Dermis microvascular lymphatic vessel endothelial cell (primary cell): ENCODE measurements around the gene TRPV3. TPM values are rescaled to one million over a fixed set of nuclear protein-coding genes. Genes with fewer than 3 reads are reported as not detected.
A peak's percentile ranks its signal among the peaks of the same experiment; 100 is the strongest.
"Not testable (repeated sequence)": the region's sequence is repeated elsewhere in the genome, so short reads cannot be mapped to it uniquely, and the experiment has no call there.

ENCODE experiments used
- DNase-seq, 2 donors: peaks; one replicate each; pipeline versions ENCODE4 v3.0.0 to v3.0.0-alpha.2; 2010; ENCODE audit warnings: low read depth in 2 of 2
- total RNA-seq: library from RNA; depleted of rRNA; stranded (reverse); fragments of >200 nt; gene quantifications from 2 replicates; pipeline ENCODE4 v1.2.1, GENCODE V29; 2014

The TRPV3 gene
- total RNA-seq, 1 donor from 2014 or later = 0.13 TPM

DNA sequence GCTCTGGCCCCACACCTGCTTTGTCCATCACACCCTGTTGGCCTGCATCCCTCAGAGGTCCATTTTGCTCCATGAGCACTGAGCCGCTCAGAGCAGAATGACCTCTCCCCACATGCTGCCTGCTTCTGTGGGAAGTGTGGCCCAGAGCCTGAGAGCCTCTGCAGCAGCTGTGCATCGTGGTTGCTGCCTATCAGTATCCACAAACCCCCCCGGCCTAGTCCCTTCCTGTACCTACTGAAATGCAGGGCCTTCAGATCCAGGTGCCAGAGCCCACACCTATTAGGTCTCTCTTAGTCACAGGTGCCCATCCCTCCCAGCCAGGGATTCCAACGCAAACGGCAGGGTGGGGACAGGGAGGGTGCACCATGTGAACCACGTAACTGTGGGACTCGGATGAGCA is 16.6 kb upstream of the TRPV3 start:
- DNase-seq = no peak

DNA sequence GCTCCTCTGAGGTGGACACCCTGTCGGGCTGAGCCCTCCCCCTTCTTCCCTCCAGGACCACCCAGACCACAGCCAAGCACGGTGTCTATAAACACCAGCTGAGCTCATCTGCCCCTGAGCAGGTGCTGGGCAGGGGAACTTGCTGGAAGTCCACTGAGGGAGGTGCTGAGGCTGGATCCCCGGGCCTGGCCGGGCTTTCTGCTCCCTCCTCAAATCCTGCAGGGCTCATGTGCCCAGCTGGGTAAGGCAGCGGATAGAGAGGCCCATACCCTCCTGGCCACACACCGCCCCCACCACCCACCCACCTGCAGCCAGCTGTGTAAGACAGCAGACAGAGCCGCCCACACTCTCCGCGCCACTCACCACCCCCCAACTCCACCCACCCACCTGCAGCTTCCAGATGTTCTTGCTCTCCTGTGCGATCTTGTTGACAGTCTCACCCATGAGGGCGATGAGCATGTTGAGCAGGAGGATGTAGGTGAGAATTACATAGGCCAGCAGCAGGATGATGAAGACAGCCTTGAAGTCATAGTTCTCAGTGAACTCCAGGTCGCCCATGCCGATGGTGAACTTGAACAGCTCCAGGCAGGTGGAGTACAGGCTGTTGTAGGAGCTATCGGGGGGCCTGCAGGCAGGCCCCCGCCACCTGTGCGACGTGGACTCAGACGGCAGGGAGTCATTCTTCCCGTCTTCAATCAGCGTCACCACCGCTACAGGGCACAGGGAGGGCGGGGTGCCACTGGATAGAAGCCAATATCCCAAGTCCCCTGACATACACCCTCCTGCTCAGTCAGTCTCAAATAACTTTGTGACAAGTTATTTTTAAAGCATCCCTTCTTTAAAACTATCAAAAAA is 15.9 kb upstream of the TRPV3 start:
- no peak for DNase-seq

DNA sequence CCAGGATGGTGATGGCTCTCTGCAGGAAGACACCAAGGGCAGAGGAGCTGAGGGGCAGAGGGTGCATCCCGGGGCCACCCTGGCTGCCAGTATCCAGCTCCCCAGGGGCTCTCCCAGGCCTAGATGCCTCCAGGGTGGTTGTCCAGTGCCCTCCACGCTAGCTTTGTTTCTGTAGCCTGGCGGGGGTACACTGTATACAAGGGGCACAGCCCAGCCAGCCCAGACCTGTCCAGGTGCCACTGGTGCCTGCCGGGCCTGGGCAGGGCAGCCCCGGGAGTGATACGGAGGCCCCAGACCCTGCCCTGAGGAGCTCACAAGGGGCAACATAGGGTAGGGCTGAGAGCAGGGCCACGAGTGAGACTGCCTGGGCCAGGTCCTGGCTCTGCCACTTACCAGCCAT is 14.6 kb upstream of the TRPV3 start:
- no peak for DNase-seq

DNA sequence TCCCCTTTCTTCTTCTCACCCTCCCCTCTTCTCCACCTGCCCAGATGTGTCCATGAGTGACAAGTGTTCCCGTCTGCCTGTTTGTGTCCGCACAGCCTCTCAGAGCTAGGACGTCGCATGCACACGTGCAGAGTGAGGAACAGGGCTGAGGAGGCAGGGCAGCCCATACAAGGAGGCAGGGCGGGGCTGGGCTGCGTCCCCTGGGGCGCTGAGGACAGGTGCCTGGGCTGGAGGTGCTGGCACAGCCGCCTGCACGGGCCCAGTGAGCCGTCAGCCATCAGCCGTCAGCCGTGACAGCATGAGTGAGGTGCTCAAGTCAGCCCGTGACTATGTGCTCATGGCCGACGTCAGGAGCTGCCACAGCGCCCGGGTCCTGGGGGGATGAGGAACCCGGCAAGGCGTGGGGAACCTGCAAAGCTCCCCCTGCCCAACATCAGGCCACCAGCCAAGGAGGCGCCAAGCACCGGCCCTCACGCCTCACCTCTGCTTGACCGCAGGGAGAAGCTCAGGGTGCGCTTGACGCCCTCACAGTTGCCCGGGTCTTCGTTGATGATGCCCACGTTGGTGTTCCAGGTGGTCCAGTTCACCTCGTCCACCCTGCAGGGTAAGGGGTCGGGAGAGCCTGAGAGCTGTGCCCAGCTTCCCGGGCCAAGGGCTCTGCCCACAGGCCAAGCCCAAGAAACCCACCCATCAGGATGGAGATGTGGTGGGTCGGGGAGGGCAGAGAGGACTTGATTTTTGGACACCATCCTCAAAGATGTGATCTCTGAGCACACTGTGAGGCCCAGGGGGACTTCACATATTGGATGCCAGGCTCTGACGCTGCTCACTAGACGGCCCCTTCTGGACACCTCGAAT is 13.7 kb upstream of the TRPV3 start:
- no peak for DNase-seq

DNA sequence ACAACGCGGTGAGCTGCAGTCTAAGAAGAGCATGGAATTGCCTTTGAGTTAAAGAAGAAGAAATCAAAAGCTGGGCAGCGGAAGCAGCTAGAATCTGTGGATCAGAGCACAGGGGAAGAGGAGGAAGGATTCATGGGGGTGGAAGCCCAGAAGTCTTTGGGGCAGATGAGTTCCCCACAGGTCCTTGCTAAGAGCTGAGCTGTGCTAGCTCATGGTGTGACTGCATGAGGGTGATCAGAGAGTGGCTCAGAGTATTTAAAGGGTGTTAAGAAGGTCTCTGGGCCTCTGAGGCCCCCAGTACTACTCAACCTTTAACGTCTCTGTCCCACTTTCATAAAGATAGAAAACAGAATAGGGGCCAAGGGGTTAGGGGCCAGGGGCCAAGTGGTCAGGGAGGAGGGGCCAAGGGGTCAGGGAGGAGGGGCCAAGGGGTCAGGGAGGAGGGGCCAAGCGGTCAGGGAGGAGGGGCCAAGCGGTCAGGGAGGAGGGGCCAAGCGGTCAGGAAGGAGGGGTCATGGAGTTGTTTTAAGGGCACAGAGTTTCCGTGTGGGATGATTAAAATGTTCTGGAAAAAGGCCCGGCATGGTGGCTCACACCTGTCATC is 12.0 kb upstream of the TRPV3 start:
- no peak for DNase-seq

DNA sequence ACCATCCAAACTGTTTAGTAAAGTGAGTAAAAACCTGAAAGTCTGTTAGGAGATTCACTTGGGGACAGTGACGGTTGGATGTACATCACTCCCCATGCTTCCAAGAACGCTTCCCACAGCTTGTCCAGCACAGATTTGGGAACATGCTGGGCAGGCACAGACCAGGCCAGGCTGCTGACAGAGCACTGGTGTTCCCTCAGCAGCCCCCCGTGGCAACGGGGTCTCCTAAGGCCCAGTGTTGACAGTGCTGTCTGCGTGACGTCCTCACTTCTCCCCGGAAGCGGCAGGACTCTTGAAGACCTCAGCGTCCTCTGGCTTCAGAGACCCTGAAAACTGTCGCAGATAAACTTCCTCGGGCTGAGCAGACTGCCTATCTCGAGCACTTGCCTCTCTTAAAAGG is 8.9 kb upstream of the TRPV3 start:
- no peak for DNase-seq

DNA sequence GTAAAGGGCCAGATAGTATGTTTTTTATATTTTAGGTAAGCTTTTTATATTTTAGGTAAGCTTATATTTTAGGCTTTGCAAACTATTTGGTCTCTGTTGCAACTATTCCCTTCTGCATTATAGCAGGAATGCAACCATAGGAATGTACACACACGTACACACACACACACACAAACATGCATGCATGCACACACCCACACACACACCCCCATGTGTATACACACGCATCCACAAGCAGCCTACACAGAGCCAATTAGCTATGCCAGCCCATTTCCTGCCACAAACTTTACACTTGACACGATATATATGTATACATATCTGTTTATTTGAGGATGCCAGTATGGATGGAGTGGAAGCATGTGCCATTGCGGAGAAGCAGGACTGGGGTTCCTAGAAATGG is 7.5 kb upstream of the TRPV3 start:
- no peak for DNase-seq

DNA sequence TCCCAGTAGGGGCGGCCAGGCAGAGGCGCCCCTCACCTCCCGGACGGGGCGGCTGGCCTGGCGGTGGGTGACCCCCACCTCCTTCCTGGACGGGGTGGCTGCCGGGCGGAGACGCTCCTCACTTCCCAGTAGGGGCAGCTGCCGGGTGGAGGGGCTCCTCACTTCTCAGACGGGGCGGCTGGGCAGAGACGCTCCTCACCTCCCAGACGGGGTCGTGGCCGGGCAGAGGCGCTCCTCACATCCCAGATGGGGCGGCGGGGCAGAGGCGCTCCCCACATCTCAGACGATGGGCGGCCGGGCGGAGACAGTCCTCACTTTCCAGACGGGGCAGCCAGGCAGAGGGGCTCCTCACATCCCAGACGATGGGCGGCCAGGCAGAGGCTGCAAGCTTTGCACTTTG is 6.6 kb upstream of the TRPV3 start:
- DNase-seq = not testable (repeated sequence)

DNA sequence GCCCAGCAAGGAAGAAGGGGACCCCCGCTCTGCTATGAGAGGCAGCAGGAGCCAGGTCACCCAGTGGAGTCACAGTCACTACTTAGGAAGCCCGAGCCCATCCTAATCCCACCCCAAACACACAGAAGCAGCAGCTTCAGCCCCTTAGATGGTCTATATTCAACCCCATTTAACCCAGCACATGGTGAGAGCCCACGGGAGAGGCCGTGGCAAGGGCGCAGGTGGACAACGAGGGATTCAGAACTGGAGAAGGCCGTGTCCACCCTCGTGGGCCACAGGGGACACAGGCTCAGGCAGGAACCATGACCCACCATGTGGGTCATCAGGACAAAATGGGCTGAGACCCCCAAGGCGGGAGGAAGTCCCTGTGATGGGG is 1.6 kb upstream of the TRPV3 start:
- no peak for DNase-seq

DNA sequence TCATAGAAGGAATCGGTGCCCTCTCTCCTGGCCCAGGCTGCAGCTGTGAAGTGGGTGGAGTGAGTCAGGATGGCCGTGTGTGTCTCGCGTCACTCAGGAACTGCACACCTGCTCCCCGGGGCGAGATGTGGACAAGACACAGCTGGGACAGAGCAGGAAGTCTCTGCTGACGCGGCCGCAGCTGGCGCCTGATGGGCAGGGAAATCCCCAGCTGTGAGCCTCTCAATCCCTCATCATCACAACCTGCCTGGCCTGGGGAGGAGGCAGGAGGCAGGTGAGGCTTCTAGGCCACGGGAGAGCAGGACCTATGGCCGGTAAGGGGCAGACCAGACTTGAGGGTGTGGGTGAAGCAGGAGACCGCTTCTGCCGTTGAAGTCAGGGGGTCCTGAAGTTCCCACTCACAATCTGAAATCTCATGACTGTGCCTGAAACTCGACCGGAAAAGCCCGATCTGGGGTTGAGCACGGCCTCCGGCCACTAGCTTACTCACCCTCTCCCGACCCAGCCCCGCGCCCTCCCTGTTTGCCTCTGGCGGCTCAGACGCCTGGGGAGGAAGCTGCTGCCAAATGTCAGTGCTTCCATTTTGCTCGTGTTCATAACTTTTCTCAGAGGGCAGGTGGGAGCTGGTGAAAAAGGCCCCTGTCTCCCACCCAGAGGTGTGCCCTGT is 1.1 kb upstream of the TRPV3 start:
- DNase-seq = peak in 1 of 2 donors; percentile 43

DNA sequence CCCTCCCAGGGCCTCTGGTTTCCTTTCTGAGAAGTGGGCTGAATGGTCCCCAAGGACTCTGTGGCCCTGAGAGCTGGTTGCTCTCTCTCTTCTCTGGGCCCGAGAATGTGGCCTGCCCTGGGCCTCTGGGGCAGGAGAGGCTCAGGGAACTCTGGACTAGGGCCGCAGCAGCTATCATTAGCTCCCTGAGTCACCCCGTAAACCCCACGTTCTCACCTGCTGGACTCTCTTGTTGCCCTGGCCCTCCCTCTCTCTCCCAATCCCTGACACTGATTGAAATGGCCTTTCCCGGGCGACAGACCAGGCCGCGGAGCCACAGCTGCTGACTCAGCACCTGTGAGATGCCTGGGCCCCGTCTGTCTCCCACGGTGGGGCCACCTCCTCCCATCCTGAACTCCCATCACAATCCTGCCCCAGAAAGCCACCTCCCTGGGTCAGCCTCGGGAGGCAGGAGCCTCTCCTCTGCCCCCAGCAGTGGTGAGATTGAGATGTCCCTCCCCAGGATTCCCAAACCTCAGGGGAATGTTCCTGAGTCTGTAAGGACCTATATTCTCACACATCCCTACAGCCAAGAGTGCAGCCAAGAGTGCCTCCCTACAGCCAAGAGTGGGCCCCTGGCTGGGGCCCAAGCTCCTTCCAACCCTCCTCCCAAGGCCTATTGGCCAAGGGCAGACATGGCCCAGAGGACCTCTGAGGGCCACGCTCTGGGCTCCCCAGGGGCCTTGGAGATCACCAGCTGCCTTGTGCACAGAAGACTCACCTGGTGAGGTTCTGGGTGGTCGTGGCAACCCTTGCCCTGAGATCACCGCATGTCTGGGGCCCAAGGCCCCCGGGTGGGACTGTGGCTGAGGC is 470 bp downstream of the TRPV3 start:
- DNase-seq = no peak

DNA sequence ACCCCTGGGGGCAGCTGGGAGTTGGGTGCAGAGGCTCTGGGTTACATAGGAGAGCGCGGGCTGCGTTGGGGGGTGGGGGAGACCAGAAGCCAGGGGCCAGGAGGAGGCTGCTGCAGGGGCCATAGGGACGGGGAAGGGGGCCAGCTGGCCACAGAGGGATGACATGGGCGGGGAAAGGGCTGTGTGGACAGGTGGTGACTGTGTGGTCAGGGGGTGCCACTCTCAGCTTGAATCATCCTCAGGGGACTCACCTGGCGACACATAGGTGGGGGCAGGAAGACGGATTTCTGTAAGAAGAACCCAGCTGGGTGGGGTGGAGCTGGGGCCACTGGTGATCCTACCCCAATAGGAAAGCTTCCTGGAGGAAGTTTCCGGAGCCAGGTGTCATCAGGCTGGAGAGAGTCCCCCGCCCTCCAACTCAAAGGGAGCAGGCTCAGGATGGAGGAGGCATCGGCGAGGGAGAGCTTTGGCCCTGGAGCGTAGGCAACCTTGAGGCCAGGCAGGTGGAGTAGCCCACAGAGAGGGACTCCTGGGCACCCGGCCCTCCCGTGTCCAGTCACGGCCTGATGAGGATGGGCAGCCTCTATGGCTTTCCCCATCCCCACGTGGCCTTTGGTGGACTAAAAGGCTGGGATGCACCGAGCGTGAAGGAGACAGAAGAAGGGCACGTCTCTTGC is 1.2 kb downstream of the TRPV3 start:
- DNase-seq = no peak

DNA sequence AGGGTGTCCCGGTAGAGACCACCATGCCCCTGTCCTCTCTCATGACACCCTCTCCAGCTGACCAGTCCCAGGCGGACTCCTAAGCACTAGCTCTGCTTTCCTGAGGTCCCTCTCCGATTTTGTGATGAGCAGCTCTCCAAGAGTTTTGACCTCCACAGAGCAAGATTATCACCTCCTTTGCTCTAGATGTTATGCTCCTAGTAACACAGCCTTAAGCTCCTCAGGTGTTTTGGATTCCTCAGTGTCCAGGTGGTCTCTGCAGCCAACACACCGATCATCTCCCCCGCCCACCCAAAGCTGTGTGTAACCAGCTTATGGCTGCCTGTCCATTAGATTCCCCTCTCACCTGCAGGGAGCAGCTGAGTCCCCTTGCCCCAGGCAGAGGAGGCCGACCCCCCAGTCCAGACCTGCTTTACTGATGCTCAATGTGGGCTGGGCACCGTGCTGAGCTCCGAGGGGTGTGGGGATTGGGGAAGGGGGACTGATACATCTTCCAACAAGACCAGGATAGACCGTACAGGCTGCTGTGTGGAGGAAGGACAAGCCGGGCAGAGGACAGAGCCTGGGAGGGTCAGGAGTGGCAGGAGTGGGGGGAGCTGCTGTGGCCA is 2.3 kb downstream of the TRPV3 start:
- no peak for DNase-seq

DNA sequence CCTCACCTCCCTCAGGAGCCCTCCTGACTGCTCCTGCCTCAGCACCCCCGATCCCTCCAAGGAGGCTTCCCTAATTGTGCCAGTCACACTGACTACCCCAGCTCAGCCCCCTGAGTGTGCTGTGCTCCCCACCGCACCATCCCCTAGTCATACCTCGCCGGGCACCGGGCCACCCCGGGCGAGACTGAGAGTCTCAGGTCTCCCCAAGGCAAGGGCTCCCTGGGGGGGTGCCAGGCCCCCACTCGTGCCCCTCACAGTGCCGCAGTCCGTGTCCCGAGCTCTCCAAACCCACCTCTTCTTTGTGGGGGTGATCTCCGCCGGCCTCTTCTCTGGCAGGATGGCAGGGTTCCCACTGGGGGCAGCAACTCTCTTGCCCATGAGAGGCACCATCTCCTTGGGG is 3.2 kb downstream of the TRPV3 start:
- DNase-seq = no peak

DNA sequence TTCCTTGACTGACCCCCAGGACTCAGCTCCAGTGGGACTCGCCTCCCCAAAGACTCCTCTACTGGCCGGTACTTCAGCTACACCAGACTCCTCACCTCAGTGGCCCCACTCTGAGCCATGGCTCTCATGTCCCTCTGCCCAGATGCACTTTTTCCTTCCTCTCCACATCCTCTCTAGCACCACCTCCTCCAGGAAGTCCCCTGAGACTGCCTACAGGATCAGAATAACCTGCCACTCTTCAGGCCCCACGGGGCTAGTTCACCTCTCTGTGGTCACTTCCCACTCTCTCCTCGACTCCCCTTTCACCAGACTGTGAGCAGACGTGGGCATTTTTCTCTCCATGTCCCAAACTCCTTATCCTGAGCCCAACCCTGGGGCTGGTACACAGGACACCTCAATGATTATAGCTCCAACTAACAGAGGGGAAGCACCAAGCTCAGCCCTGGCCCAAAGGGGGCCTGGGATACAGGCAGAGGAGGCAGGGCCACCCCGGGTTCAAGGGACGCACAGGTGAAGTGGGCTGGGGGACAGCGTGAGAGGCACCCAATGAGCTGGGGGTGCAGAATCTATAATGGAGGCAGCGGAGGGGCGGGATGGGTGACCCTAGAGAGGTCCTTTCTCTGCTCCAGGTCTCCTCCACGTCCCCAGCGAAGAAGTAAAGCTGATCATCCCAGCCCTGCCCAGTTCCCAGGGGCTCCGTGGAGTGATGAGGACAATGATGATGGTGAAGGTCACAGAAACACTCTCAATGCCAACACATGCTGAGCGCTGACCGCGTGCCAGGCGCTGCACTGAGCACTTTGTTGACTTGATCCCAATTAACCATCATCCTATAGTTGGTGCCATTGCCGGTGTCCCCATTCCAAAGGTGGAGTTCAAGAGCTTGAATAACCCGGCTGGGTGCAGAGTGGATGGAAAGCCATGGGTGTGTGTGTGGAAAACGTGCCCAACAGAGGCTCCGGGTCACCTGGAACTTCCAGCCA is 3.9 kb downstream of the TRPV3 start:
- no peak for DNase-seq

DNA sequence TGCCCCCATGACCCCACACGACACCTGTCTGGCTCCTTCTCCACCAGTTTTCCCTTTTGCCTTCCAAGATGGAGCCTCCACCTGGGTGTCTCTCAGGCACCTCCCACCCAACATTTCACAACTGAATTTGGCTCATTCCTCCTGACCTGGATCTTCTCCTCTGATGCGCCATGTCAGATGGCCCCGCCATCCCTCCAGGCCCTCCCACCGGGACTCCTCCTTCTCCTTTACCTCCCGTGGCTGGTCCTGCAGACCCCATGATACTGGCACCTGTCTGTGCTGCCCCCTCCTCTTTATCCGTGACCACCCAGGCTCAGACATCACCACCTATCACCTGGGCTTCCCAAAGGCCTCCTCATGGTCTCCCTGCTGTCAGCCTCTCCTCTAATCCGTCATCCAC is 4.7 kb downstream of the TRPV3 start:
- no peak for DNase-seq

DNA sequence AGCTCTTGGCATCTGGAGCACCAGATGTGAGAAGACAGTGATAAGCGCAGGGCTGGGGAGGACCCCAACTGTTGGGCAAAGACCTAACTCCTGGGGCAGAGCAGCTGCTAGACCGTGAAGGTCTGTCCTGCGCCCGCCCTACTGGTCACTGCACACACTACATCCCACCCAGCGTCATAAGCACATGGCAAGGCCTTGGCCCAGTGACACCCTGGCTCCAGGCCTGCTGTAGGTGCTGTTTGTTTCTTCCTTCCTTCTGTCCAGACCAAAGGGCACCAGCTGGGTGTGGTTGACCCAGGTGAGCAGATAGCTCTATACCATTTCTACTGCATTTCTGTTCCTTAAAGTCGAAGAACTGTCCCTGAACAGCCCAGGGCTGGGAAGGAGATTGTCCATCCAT is 6.4 kb downstream of the TRPV3 start:
- no peak for DNase-seq

DNA sequence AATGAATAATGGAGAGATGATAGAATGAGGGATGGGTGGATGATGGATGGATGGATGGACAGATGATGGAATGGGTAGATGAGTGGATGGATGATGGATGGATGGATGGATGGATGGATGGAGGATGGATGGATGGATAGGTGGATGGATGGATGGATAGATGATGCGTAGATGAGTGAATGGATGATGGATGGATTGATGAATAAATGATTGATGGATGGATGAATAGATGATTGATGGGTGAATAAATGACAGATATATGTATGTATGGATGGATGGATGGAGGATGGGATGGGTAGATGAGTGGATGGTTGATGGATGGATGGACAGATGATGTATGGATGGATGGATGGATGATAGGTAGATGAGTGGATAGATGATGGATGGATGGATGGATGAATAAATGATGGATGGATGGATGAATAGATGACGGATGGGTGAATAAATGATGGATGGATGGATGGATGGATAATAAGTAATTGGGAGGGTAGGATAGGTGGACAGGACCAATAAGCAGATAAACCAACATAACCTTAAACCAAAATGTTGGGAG is 7.9 kb downstream of the TRPV3 start:
- no peak for DNase-seq
